Activated naive CD4-positive, alpha-beta T cell treated with anti-CD3 and anti-CD28 coated beads, Interleukin-2, amount 50 U/mL, for 24 hours (primary cell): ENCODE results near the gene LILRB3.
"Not testable (repeated sequence)": the region's sequence is repeated elsewhere in the genome, so short reads cannot be mapped to it uniquely, and the experiment has no call there.

ENCODE experiments used
- H3K27ac Mint-ChIP-seq: one replicate; pipeline ENCODE4 v1.8.0; 2021; ENCODE audit warnings: mild to moderate bottlenecking, mixed read lengths
- H3K27me3 Mint-ChIP-seq: one replicate; pipeline ENCODE4 v1.8.0; 2021; ENCODE audit warnings: mixed read lengths
- H3K36me3 Mint-ChIP-seq: one replicate; pipeline ENCODE4 v1.8.0; 2021; ENCODE audit warnings: mixed read lengths
- H3K4me1 Mint-ChIP-seq: one replicate; pipeline ENCODE4 v1.8.0; 2021; ENCODE audit warnings: mixed read lengths
- H3K4me3 Mint-ChIP-seq: one replicate; pipeline ENCODE4 v1.8.0; 2021; ENCODE audit warnings: mild to moderate bottlenecking, mixed read lengths
- H3K9me3 Mint-ChIP-seq: one replicate; pipeline ENCODE4 v1.8.0; 2021; ENCODE audit warnings: mixed read lengths

The LILRB3 gene

GRCh38 chr19:54222474-54223276, at the start of gene LILRB3:
TSS of gene LILRB3 (minus strand) at chr19:54223007. CDS start at chr19:54222976, 31 bp downstream.
- not testable (repeated sequence) for H3K27ac Mint-ChIP-seq, H3K4me3 Mint-ChIP-seq

GRCh38 chr19:54272181-54272580, 49.4 kb upstream of the LILRB3 start:
- not testable (repeated sequence) for H3K4me1 Mint-ChIP-seq, H3K9me3 Mint-ChIP-seq, H3K27me3 Mint-ChIP-seq, H3K4me3 Mint-ChIP-seq, H3K36me3 Mint-ChIP-seq
- H3K27ac Mint-ChIP-seq = peak overlapping the region; percentile 46

More at GRCh38 chr19:54222474-54223276, at the start of gene LILRB3:
- not testable (repeated sequence) for H3K9me3 Mint-ChIP-seq, H3K36me3 Mint-ChIP-seq, H3K27me3 Mint-ChIP-seq
- peaks cover 12% of the 10 kb centered on the region for H3K4me1 Mint-ChIP-seq

- H3K27ac Mint-ChIP-seq, H3K27me3 Mint-ChIP-seq, H3K4me3 Mint-ChIP-seq, H3K36me3 Mint-ChIP-seq, H3K4me1 Mint-ChIP-seq, H3K9me3 Mint-ChIP-seq: not testable (repeated sequence)
Measured at GRCh38 chr19:54271587-54271986, 48.8 kb upstream of the LILRB3 start.

GRCh38 chr19:54271106-54271505, 48.3 kb upstream of the LILRB3 start:
- H3K4me1 Mint-ChIP-seq = no peaks in the 10 kb centered on the region
- no peak overlapping the region for H3K27ac Mint-ChIP-seq

GRCh38 chr19:54268936-54269335, 46.1 kb upstream of the LILRB3 start:
- Mint-ChIP-seq H3K4me3 (no peak overlapping the region), H3K27ac (no peak overlapping the region), H3K4me1 (no peaks in the 10 kb centered on the region), H3K36me3 (no peaks in the 10 kb centered on the region), H3K27me3 (peaks cover 6% of the 10 kb centered on the region), H3K9me3 (no peaks in the 10 kb centered on the region)

More at GRCh38 chr19:54271106-54271505, 48.3 kb upstream of the LILRB3 start:
- H3K4me3 Mint-ChIP-seq = no peak overlapping the region
- H3K9me3 Mint-ChIP-seq = no peaks in the 10 kb centered on the region
- H3K27me3 Mint-ChIP-seq = peaks cover 9% of the 10 kb centered on the region
- H3K36me3 Mint-ChIP-seq = no peaks in the 10 kb centered on the region

GRCh38 chr19:54266133-54266532, 43.3 kb upstream of the LILRB3 start:
- peaks cover 2% of the 10 kb centered on the region for H3K27me3 Mint-ChIP-seq
- no peaks in the 10 kb centered on the region for H3K36me3 Mint-ChIP-seq
- H3K4me3 Mint-ChIP-seq = no peak overlapping the region
- H3K27ac Mint-ChIP-seq = no peak overlapping the region
- no peaks in the 10 kb centered on the region for H3K9me3 Mint-ChIP-seq
- H3K4me1 Mint-ChIP-seq = no peaks in the 10 kb centered on the region

GRCh38 chr19:54262470-54262869, 39.7 kb upstream of the LILRB3 start:
- Mint-ChIP-seq H3K27ac (no peak overlapping the region), H3K36me3 (no peaks in the 10 kb centered on the region), H3K4me1 (no peaks in the 10 kb centered on the region), H3K27me3 (no peaks in the 10 kb centered on the region), H3K9me3 (no peaks in the 10 kb centered on the region), H3K4me3 (no peak overlapping the region)

GRCh38 chr19:54262066-54262465, 39.3 kb upstream of the LILRB3 start:
- Mint-ChIP-seq H3K36me3 (no peaks in the 10 kb centered on the region), H3K27me3 (no peaks in the 10 kb centered on the region), H3K27ac (no peak overlapping the region), H3K9me3 (no peaks in the 10 kb centered on the region), H3K4me1 (no peaks in the 10 kb centered on the region), H3K4me3 (no peak overlapping the region)

- Mint-ChIP-seq H3K9me3 (no peaks in the 10 kb centered on the region), H3K4me3 (no peak within 1 kb of the TSS), H3K36me3 (no peaks in the 10 kb centered on the region), H3K4me1 (no peaks in the 10 kb centered on the region), H3K27ac (no peak within 1 kb of the TSS), H3K27me3 (no peaks in the 10 kb centered on the region)
Measured at GRCh38 chr19:54257116-54257480, 34.3 kb upstream of the LILRB3 start, which contains the start of gene LILRB5. TSS of gene LILRB5 (minus strand) at chr19:54257273. CDS start at chr19:54257193, 80 bp downstream.

GRCh38 chr19:54256250-54257115, 33.7 kb upstream of the LILRB3 start:
- no peaks in the 10 kb centered on the region for H3K4me1 Mint-ChIP-seq
- no peaks in the 10 kb centered on the region for H3K27me3 Mint-ChIP-seq
- no peak overlapping the region for H3K27ac Mint-ChIP-seq
- no peaks in the 10 kb centered on the region for H3K9me3 Mint-ChIP-seq
- no peak overlapping the region for H3K4me3 Mint-ChIP-seq
- H3K36me3 Mint-ChIP-seq = no peaks in the 10 kb centered on the region

- Mint-ChIP-seq H3K4me1 (no peaks in the 10 kb centered on the region), H3K4me3 (no peak overlapping the region), H3K27ac (no peak overlapping the region), H3K36me3 (no peaks in the 10 kb centered on the region), H3K9me3 (no peaks in the 10 kb centered on the region), H3K27me3 (no peaks in the 10 kb centered on the region)
Measured at GRCh38 chr19:54255105-54255775, 32.4 kb upstream of the LILRB3 start.

GRCh38 chr19:54254195-54254906, 31.5 kb upstream of the LILRB3 start:
- H3K27ac Mint-ChIP-seq = no peak overlapping the region
- no peaks in the 10 kb centered on the region for H3K9me3 Mint-ChIP-seq
- no peak overlapping the region for H3K4me3 Mint-ChIP-seq
- H3K4me1 Mint-ChIP-seq = no peaks in the 10 kb centered on the region
- H3K27me3 Mint-ChIP-seq = no peaks in the 10 kb centered on the region
- no peaks in the 10 kb centered on the region for H3K36me3 Mint-ChIP-seq

- Mint-ChIP-seq H3K4me1 (no peaks in the 10 kb centered on the region), H3K4me3 (no peak overlapping the region), H3K9me3 (no peaks in the 10 kb centered on the region), H3K27me3 (no peaks in the 10 kb centered on the region), H3K36me3 (no peaks in the 10 kb centered on the region), H3K27ac (no peak overlapping the region)
Measured at GRCh38 chr19:54253331-54254194, 30.8 kb upstream of the LILRB3 start.

GRCh38 chr19:54252845-54253244, 30.0 kb upstream of the LILRB3 start:
- no peak overlapping the region for H3K27ac Mint-ChIP-seq
- no peaks in the 10 kb centered on the region for H3K36me3 Mint-ChIP-seq
- peaks cover 6% of the 10 kb centered on the region for H3K4me1 Mint-ChIP-seq
- no peak overlapping the region for H3K4me3 Mint-ChIP-seq
- H3K9me3 Mint-ChIP-seq = no peaks in the 10 kb centered on the region
- no peaks in the 10 kb centered on the region for H3K27me3 Mint-ChIP-seq
